GM23338 (cell line): ENCODE results near the gene BICRA. TPM values are rescaled to one million over a fixed set of nuclear protein-coding genes. Genes with fewer than 3 reads are reported as not detected.

Experiments
- ATAC-seq: fragments of 200-7000 bp; cut with Tn5 transposase; 3 replicates; pipeline ENCODE4 v1.9.1; 2020
- DNase-seq: peaks from one replicate; pipeline ENCODE4 v3.0.0-alpha.2; 2015; ENCODE audit warnings: low spot score
- H2AFZ ChIP-seq: fragments of 200-600 bp; sonication (generic); 2 replicates; pipeline ENCODE4 v1.8.0; 2016; ENCODE audit warnings: antibody characterized with exemption, mild to moderate bottlenecking, moderate library complexity
- H3F3A ChIP-seq: fragments of 200-600 bp; sonication (generic); replicated peaks from 2 replicates; pipeline ENCODE4 v1.8.0; 2017; ENCODE audit warnings: antibody characterized with exemption, mixed run types, low read depth
- H3K27ac ChIP-seq: fragments of 200-600 bp; sonication (generic); 2 replicates; pipeline ENCODE4 v1.6.1; 2016; ENCODE audit warnings: low read depth
- H3K27me3 ChIP-seq: fragments of 200-600 bp; sonication (generic); 2 replicates; pipeline ENCODE4 v1.8.0; 2016; ENCODE audit warnings: mild to moderate bottlenecking, mixed run types, moderate library complexity; ENCODE audit not compliant: insufficient read depth
- H3K36me3 ChIP-seq: fragments of 200-600 bp; sonication (generic); 2 replicates; pipeline ENCODE4 v1.8.0; 2016; ENCODE audit warnings: mild to moderate bottlenecking; ENCODE audit not compliant: insufficient read depth
- H3K4me1 ChIP-seq: fragments of 200-600 bp; sonication (generic); 2 replicates; pipeline ENCODE4 v1.8.0; 2016; ENCODE audit warnings: mild to moderate bottlenecking, moderate library complexity; ENCODE audit not compliant: insufficient read depth
- H3K4me2 ChIP-seq: fragments of 200-600 bp; sonication (generic); 2 replicates; pipeline ENCODE4 v1.7.1; 2017; ENCODE audit warnings: mixed run types
- H3K4me3 ChIP-seq: fragments of 200-600 bp; sonication (generic); 2 replicates; pipeline ENCODE4 v1.6.1; 2016; ENCODE audit warnings: mixed run types
- H3K79me2 ChIP-seq: fragments of 200-600 bp; sonication (generic); replicated peaks from 2 replicates; pipeline ENCODE4 v1.8.0; 2017; ENCODE audit warnings: mild to moderate bottlenecking; ENCODE audit not compliant: insufficient read depth
- H3K9me2 ChIP-seq: fragments of 200-600 bp; sonication (generic); 2 replicates; pipeline ENCODE4 v1.8.0; 2017; ENCODE audit not compliant: insufficient read depth
- H4K20me1 ChIP-seq: fragments of 200-600 bp; sonication (generic); replicated peaks from 2 replicates; pipeline ENCODE4 v1.8.0; 2017; ENCODE audit warnings: mild to moderate bottlenecking; ENCODE audit not compliant: insufficient read depth
- H3K27ac Mint-ChIP-seq: 2 replicates; pipeline ENCODE4 v1.8.0; 2020; ENCODE audit warnings: inconsistent platforms, mild to moderate bottlenecking, moderate library complexity, mixed read lengths
- H3K27me3 Mint-ChIP-seq: 3 replicates; pipeline ENCODE4 v1.8.0; 2022; ENCODE audit warnings: low read depth, mild to moderate bottlenecking, moderate library complexity, mixed read lengths, inconsistent platforms; ENCODE audit not compliant: insufficient read depth, poor library complexity
- H3K36me3 Mint-ChIP-seq: 3 replicates; pipeline ENCODE4 v1.8.0; 2021; ENCODE audit warnings: low read depth, mild to moderate bottlenecking, inconsistent platforms, moderate library complexity, mixed read lengths
- H3K4me1 Mint-ChIP-seq: 3 replicates; pipeline ENCODE4 v1.8.0; 2020; ENCODE audit warnings: mild to moderate bottlenecking, inconsistent platforms, mixed read lengths
- H3K4me3 Mint-ChIP-seq: 3 replicates; pipeline ENCODE4 v1.8.0; 2021; ENCODE audit warnings: moderate library complexity, mild to moderate bottlenecking, inconsistent platforms, mixed read lengths
- H3K9me3 Mint-ChIP-seq: 3 replicates; pipeline ENCODE4 v1.8.0; 2020; ENCODE audit warnings: moderate library complexity, mild to moderate bottlenecking, inconsistent platforms, mixed read lengths
- CREB1 ChIP-seq: fragments of 250-450 bp; sonication (Bioruptor Pico); IDR thresholded peaks from 2 replicates; pipeline ENCODE4 v1.5.0; 2020; ENCODE audit warnings: low read depth, mild to moderate bottlenecking, moderate library complexity
- EZH2 ChIP-seq: fragments of 200-600 bp; sonication (generic); IDR thresholded peaks from one replicate; pipeline ENCODE4 v1.8.0; 2017; ENCODE audit warnings: antibody characterized with exemption, mild to moderate bottlenecking, low read depth; ENCODE audit not compliant: unreplicated experiment
- EZH2phosphoT487 ChIP-seq: fragments of 200-600 bp; sonication (generic); IDR thresholded peaks from one replicate; pipeline ENCODE4 v1.8.1; 2018; ENCODE audit warnings: antibody characterized with exemption; ENCODE audit not compliant: unreplicated experiment
- JUNB ChIP-seq: IDR thresholded peaks from one replicate; pipeline ENCODE4 v1.6.1; 2016; ENCODE audit warnings: antibody characterized with exemption; ENCODE audit not compliant: unreplicated experiment
- NANOG ChIP-seq: IDR thresholded peaks from 2 replicates; pipeline ENCODE4 v1.6.1; 2016; ENCODE audit warnings: antibody characterized with exemption, borderline replicate concordance
- STAT1 ChIP-seq: IDR thresholded peaks from one replicate; pipeline ENCODE4 v1.6.1; 2016; ENCODE audit warnings: antibody characterized with exemption; ENCODE audit not compliant: unreplicated experiment
- polyA plus RNA-seq: library from polyadenylated mRNA; unstranded; fragments of >200 nt; fragmentation: Nextera tagmentation; extraction: Ambion mirVana; gene quantifications from 2 replicates; pipeline ENCODE4 v1.2.1, GENCODE V29; 2016
- total RNA-seq: library from RNA; depleted of rRNA; stranded (reverse); fragments of >200 nt; shearing (Covaris generic); gene quantifications from 2 replicates; pipeline ENCODE4 v1.2.3, GENCODE V29; 2014
- TF ChIP-seq, protein P1 (sequence below): IDR thresholded peaks from 2 replicates; pipeline ENCODE4 v1.6.1; 2016; ENCODE audit warnings: antibody characterized with exemption
- TF ChIP-seq, protein P2 (sequence below), 2 experiments: fragments of 200-600 bp in 1 of 2; sonication (generic) in 1 of 2; conservative IDR thresholded peaks; 2 replicates each; pipeline versions ENCODE4 v1.5.1 to v1.6.1; 2016 to 2017; ENCODE audit warnings: antibody characterized with exemption in 2 of 2, low read depth in 2 of 2, mild to moderate bottlenecking in 2 of 2, moderate library complexity in 1 of 2
- TF ChIP-seq, protein P3 (sequence below): fragments of 250-450 bp; sonication (Bioruptor Pico); IDR thresholded peaks from 2 replicates; pipeline ENCODE4 v1.5.0; 2020; ENCODE audit warnings: mild to moderate bottlenecking, moderate library complexity

The BICRA gene
- total and polyA plus RNA-seq, 2 experiments from 2014 or later, result 7.0 to 37.7 TPM

DNA sequence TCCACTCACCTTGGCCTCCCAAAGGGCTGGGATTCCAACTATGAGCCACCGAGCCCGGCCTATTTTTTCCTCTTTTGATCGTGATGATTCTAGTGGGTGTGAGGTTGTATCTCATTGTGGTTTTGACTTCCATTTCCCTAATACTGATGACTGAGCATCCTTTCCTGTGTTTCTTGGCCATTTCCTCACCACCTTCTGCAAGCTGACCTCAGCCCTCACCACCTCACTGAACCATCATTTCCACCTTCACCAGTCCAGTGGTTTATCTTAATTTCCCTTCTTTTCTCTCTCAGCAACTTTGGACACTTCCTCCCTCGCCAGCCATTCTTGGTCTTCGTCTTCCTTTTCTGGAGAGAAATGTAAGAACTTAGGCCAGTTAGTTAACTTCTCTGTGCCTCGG lies 13.0 kb upstream of the BICRA start:
- Histone ChIP-seq H3K4me1 (peaks cover 12% of the 10 kb centered on the region; the same call in 1 of the 2 replicates), H3K4me2 (no peak overlapping the region), H3K36me3 (no peaks in the 10 kb centered on the region), H3F3A (peaks cover 13% of the 10 kb centered on the region), H3K27ac (no peak overlapping the region), H3K9me2 (no peaks in the 10 kb centered on the region), H4K20me1 (no peaks in the 10 kb centered on the region), H3K4me3 (no peak overlapping the region), H3K79me2 (no peaks in the 10 kb centered on the region), H2AFZ (no peak overlapping the region), H3K27me3 (no peaks in the 10 kb centered on the region)
- ATAC-seq, result no peak
- Mint-ChIP-seq H3K4me1 (peaks cover 15% of the 10 kb centered on the region; the same call in 2 of the 3 replicates), H3K9me3 (no peaks in the 10 kb centered on the region; the same call in 2 of the 3 replicates), H3K4me3 (no peak overlapping the region), H3K36me3 (no peaks in the 10 kb centered on the region), H3K27me3 (peaks cover 9% of the 10 kb centered on the region), H3K27ac (no peak overlapping the region)
- TF ChIP-seq JUNB (no peak), EZH2 (no peak), STAT1 (no peak), EZH2phosphoT487 (no peak), NANOG (no peak), CREB1 (CRISPR knock-in tag) (no peak)
- TF ChIP-seq, protein P1, sequence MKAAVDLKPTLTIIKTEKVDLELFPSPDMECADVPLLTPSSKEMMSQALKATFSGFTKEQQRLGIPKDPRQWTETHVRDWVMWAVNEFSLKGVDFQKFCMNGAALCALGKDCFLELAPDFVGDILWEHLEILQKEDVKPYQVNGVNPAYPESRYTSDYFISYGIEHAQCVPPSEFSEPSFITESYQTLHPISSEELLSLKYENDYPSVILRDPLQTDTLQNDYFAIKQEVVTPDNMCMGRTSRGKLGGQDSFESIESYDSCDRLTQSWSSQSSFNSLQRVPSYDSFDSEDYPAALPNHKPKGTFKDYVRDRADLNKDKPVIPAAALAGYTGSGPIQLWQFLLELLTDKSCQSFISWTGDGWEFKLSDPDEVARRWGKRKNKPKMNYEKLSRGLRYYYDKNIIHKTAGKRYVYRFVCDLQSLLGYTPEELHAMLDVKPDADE, result no peak
- TF ChIP-seq, protein P2, sequence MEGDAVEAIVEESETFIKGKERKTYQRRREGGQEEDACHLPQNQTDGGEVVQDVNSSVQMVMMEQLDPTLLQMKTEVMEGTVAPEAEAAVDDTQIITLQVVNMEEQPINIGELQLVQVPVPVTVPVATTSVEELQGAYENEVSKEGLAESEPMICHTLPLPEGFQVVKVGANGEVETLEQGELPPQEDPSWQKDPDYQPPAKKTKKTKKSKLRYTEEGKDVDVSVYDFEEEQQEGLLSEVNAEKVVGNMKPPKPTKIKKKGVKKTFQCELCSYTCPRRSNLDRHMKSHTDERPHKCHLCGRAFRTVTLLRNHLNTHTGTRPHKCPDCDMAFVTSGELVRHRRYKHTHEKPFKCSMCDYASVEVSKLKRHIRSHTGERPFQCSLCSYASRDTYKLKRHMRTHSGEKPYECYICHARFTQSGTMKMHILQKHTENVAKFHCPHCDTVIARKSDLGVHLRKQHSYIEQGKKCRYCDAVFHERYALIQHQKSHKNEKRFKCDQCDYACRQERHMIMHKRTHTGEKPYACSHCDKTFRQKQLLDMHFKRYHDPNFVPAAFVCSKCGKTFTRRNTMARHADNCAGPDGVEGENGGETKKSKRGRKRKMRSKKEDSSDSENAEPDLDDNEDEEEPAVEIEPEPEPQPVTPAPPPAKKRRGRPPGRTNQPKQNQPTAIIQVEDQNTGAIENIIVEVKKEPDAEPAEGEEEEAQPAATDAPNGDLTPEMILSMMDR (conservative IDR thresholded peaks at IDR 0.05; ENCODE audit: low read depth in 2 of 2), result no peak
- TF ChIP-seq, protein P3, sequence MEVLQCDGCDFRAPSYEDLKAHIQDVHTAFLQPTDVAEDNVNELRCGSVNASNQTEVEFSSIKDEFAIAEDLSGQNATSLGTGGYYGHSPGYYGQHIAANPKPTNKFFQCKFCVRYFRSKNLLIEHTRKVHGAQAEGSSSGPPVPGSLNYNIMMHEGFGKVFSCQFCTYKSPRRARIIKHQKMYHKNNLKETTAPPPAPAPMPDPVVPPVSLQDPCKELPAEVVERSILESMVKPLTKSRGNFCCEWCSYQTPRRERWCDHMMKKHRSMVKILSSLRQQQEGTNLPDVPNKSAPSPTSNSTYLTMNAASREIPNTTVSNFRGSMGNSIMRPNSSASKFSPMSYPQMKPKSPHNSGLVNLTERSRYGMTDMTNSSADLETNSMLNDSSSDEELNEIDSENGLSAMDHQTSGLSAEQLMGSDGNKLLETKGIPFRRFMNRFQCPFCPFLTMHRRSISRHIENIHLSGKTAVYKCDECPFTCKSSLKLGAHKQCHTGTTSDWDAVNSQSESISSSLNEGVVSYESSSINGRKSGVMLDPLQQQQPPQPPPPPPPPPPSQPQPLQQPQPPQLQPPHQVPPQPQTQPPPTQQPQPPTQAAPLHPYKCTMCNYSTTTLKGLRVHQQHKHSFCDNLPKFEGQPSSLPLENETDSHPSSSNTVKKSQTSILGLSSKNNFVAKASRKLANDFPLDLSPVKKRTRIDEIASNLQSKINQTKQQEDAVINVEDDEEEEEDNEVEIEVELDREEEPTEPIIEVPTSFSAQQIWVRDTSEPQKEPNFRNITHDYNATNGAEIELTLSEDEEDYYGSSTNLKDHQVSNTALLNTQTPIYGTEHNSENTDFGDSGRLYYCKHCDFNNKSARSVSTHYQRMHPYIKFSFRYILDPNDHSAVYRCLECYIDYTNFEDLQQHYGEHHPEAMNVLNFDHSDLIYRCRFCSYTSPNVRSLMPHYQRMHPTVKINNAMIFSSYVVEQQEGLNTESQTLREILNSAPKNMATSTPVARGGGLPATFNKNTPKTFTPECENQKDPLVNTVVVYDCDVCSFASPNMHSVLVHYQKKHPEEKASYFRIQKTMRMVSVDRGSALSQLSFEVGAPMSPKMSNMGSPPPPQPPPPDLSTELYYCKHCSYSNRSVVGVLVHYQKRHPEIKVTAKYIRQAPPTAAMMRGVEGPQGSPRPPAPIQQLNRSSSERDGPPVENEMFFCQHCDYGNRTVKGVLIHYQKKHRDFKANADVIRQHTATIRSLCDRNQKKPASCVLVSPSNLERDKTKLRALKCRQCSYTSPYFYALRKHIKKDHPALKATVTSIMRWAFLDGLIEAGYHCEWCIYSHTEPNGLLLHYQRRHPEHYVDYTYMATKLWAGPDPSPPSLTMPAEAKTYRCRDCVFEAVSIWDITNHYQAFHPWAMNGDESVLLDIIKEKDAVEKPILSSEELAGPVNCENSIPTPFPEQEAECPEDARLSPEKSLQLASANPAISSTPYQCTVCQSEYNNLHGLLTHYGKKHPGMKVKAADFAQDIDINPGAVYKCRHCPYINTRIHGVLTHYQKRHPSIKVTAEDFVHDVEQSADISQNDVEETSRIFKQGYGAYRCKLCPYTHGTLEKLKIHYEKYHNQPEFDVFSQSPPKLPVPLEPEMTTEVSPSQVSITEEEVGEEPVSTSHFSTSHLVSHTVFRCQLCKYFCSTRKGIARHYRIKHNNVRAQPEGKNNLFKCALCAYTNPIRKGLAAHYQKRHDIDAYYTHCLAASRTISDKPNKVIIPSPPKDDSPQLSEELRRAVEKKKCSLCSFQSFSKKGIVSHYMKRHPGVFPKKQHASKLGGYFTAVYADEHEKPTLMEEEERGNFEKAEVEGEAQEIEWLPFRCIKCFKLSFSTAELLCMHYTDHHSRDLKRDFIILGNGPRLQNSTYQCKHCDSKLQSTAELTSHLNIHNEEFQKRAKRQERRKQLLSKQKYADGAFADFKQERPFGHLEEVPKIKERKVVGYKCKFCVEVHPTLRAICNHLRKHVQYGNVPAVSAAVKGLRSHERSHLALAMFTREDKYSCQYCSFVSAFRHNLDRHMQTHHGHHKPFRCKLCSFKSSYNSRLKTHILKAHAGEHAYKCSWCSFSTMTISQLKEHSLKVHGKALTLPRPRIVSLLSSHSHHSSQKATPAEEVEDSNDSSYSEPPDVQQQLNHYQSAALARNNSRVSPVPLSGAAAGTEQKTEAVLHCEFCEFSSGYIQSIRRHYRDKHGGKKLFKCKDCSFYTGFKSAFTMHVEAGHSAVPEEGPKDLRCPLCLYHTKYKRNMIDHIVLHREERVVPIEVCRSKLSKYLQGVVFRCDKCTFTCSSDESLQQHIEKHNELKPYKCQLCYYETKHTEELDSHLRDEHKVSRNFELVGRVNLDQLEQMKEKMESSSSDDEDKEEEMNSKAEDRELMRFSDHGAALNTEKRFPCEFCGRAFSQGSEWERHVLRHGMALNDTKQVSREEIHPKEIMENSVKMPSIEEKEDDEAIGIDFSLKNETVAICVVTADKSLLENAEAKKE (CRISPR knock-in tag), result no peak
- DNase-seq, result no peak
